Common myeloid progenitor, CD34-positive (primary cell): ENCODE measurements around the gene QPRT.
A peak's percentile ranks its signal among the peaks of the same experiment; 100 is the strongest.
"Not testable (repeated sequence)": the region's sequence is repeated elsewhere in the genome, so short reads cannot be mapped to it uniquely, and the experiment has no call there.

Source experiments
- CTCF ChIA-PET: fragments of 350-600 bp; sonication (Branson Sonifier 250); formaldehyde crosslinking; loops from one replicate; lab custom pipeline; 2021; ENCODE audit warnings: antibody characterized with exemption; lab: Charles Lee
- POLR2A ChIA-PET: fragments of 350-600 bp; sonication (Branson Sonifier 250); formaldehyde crosslinking; loops from one replicate; lab custom pipeline; 2021; ENCODE audit warnings: antibody characterized with exemption; lab: Charles Lee
- DNase-seq, 3 donors: peaks; one replicate each; pipeline versions ENCODE4 v3.0.0 to v3.0.0-alpha.2; 2013
- H3K27ac ChIP-seq, 2 experiments: 1 replicate in 1 of 2; 2 replicates in 1 of 2; pipeline ENCODE4 v1.7.0; 2013; ENCODE audit warnings: inconsistent platforms in 2 of 2, low read length in 2 of 2, mild to moderate bottlenecking in 2 of 2, low read depth in 1 of 2, moderate library complexity in 1 of 2; ENCODE audit not compliant: severe bottlenecking in 2 of 2, insufficient read depth in 1 of 2, poor library complexity in 1 of 2
- H3K27me3 ChIP-seq, 5 experiments: replicated peaks in 2 of 5; 1 replicate in 3 of 5; 2 replicates in 2 of 5; pipeline versions ENCODE4 v1.6.1 to v1.7.0; 2013; ENCODE audit warnings: low read length in 4 of 5, mild to moderate bottlenecking in 2 of 5, moderate library complexity in 2 of 5, inconsistent platforms in 1 of 5; ENCODE audit not compliant: insufficient read depth in 5 of 5, control insufficient read depth in 4 of 5
- H3K36me3 ChIP-seq, 4 experiments: 1 replicate in 2 of 4; 2 replicates in 2 of 4; pipeline versions ENCODE4 v1.6.1 to v1.7.0; 2013; ENCODE audit warnings: low read length in 3 of 4, control low read depth in 1 of 4, mild to moderate bottlenecking in 1 of 4; ENCODE audit not compliant: control insufficient read depth in 4 of 4, insufficient read depth in 4 of 4
- H3K4me1 ChIP-seq, 4 experiments: 1 replicate in 3 of 4; 2 replicates in 1 of 4; pipeline versions ENCODE4 v1.6.1 to v1.7.1; 2013; ENCODE audit warnings: low read length in 3 of 4, mild to moderate bottlenecking in 3 of 4, control low read depth in 1 of 4, inconsistent platforms in 1 of 4, moderate library complexity in 1 of 4; ENCODE audit not compliant: control insufficient read depth in 4 of 4, insufficient read depth in 4 of 4; ENCODE audit errors: control extremely low read depth in 1 of 4
- H3K4me3 ChIP-seq, 7 experiments: 1 replicate in 4 of 7; 2 replicates in 3 of 7; pipeline versions ENCODE4 v1.5.1 to v1.7.0; 2013; ENCODE audit warnings: mild to moderate bottlenecking in 7 of 7, low read length in 6 of 7, moderate library complexity in 6 of 7, inconsistent platforms in 2 of 7, low read depth in 2 of 7, control low read depth in 1 of 7; ENCODE audit not compliant: insufficient read depth in 4 of 7, control insufficient read depth in 1 of 7; ENCODE audit errors: extremely low read depth in 1 of 7
- H3K9me3 ChIP-seq, 5 experiments: 1 replicate in 4 of 5; 2 replicates in 1 of 5; pipeline versions ENCODE4 v1.6.1 to v1.7.1; 2013; ENCODE audit warnings: low read length in 4 of 5, mild to moderate bottlenecking in 2 of 5, inconsistent platforms in 1 of 5, low read depth in 1 of 5, moderate library complexity in 1 of 5; ENCODE audit not compliant: control insufficient read depth in 4 of 5, insufficient read depth in 2 of 5; ENCODE audit errors: control extremely low read depth in 1 of 5
- WGBS: methylation state at CpG from one replicate; pipeline ENCODE4 v1.1.5; 2013; ENCODE audit not compliant: insufficient coverage; 5-methylcytosine and 5-hydroxymethylcytosine counted together

Gene QPRT

DNA sequence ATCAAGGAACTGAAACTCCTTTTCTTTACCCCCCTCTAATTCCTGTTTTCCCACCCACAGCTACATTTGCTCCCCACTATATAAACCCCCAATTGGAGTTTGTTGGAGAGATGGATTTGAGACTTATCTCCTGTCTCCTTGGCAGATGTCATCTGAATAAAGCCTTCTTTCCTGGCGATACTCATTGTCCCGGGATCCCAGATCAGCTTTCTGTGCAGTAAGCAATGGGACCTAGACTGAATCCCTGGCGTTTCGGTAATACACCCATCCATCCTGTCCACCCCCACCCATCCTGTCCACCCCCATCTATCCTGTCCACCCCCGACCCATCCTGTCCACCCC is 22.2 kb downstream of the QPRT start:
- no peak overlapping the region for H3K4me3 ChIP-seq
- peaks cover 0 to 21% (median 14%) of the 10 kb centered on the region in 4 experiments for H3K4me1 ChIP-seq
- H3K27ac ChIP-seq = no peak overlapping the region
- ChIA-PET CTCF (interaction anchor here (0.7 to 5.1 kb wide), 22 partner anchors 9 to 331 kb away, joined by 3 to 46 read pairs (median 8); partner anchors contain the start of genes KIF22, MVP and PAGR1), POLR2A (no interaction called here)
- peaks cover 0 to 5% (median 0%) of the 10 kb centered on the region in 5 experiments for H3K9me3 ChIP-seq
- no peak for DNase-seq
- H3K36me3 ChIP-seq = peaks cover 0 to 7% (median 0%) of the 10 kb centered on the region in 4 experiments
- peaks cover 0 to 9% (median 0%) of the 10 kb centered on the region in 5 experiments for H3K27me3 ChIP-seq
- WGBS = 97% methylated on average over 4 of the region's 5 CpGs

GRCh38 chr16:29702269-29702668 is 23.3 kb downstream of the QPRT start:
- WGBS = 4% methylated on average over 10 of the region's 13 CpGs
- no peak overlapping the region for H3K27ac ChIP-seq
- peaks cover 0 to 3% (median 0%) of the 10 kb centered on the region in 4 experiments for H3K36me3 ChIP-seq
- peak; percentile 48 to 87 (median 81) for DNase-seq
- peaks cover 0 to 9% (median 0%) of the 10 kb centered on the region in 5 experiments for H3K27me3 ChIP-seq
- peaks cover 0 to 21% (median 14%) of the 10 kb centered on the region in 4 experiments for H3K4me1 ChIP-seq
- H3K4me3 ChIP-seq = peak overlapping the region in 1 of 7 experiments; percentile 61
- peaks cover 0 to 5% (median 0%) of the 10 kb centered on the region in 5 experiments for H3K9me3 ChIP-seq
- ChIA-PET CTCF (interaction anchor here (0.6 to 5.1 kb wide), 11 partner anchors 10 to 330 kb away, joined by 3 to 46 read pairs (median 4); partner anchors contain the start of genes MVP and PAGR1), POLR2A (interaction anchor here (0.6 kb wide), 1 partner anchor 78 kb away, joined by 3 read pairs; no protein-coding TSS in a partner anchor)

- H3K4me1 ChIP-seq = peaks cover 0 to 21% (median 14%) of the 10 kb centered on the region in 4 experiments
- no peaks in the 10 kb centered on the region for H3K36me3 ChIP-seq
- DNase-seq = no peak
- WGBS = no CpG with 5 or more reads among the region's 2 CpGs
- ChIA-PET POLR2A (no interaction called here), CTCF (interaction anchor here (0.7 to 1.4 kb wide), 6 partner anchors 11 to 115 kb away, joined by 3 to 5 read pairs (median 4); partner anchors contain the start of gene MVP)
- H3K9me3 ChIP-seq = no peaks in the 10 kb centered on the region
- H3K27ac ChIP-seq = no peak overlapping the region
- no peak overlapping the region for H3K4me3 ChIP-seq
- peaks cover 0 to 13% (median 0%) of the 10 kb centered on the region in 5 experiments for H3K27me3 ChIP-seq
Observed at GRCh38 chr16:29705030-29705429, 26.1 kb downstream of the QPRT start.

DNA sequence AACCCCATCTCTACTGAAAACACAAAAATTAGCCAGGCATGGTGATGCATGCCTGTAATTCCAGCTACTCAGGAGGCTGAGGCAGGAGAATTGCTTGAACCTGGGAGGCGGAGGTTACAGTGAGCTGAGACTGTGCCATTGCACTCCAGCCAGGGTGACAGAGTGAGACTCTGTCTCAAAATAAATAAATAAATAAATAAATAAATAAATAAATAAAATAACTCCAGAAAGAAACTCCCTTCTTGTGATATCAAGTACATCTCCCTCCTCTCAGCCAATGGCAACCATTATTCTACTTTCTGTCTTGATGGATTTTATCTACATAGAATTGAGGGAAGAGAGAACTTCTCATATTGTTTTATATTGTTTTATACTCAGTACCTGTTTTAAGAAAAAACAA is 28.2 kb downstream of the QPRT start:
- CTCF ChIA-PET, DNase-seq, H3K36me3 ChIP-seq, H3K4me1 ChIP-seq, H3K9me3 ChIP-seq, H3K27ac ChIP-seq, H3K4me3 ChIP-seq, POLR2A ChIA-PET: not testable (repeated sequence)
- peaks cover 0 to 10% (median 0%) of the 10 kb centered on the region in 5 experiments for H3K27me3 ChIP-seq
- WGBS = 100% methylated on average over 1 of the region's 1 CpG

- 79% methylated on average over 14 of the region's 16 CpGs for WGBS
- ChIA-PET CTCF (interaction anchor here (0.6 to 0.9 kb wide), 2 partner anchors 10 to 139 kb away, joined by 3 read pairs; no protein-coding TSS in a partner anchor), POLR2A (interaction anchor here (0.6 kb wide), 1 partner anchor 64 kb away, joined by 4 read pairs; no protein-coding TSS in a partner anchor)
- H3K9me3 ChIP-seq = no peaks in the 10 kb centered on the region
- no peak overlapping the region for H3K4me3 ChIP-seq
- H3K36me3 ChIP-seq = no peaks in the 10 kb centered on the region
- H3K4me1 ChIP-seq = peaks cover 0 to 2% (median 0%) of the 10 kb centered on the region in 4 experiments
- no peak overlapping the region for H3K27ac ChIP-seq
- DNase-seq = no peak
- H3K27me3 ChIP-seq = peaks cover 0 to 7% (median 0%) of the 10 kb centered on the region in 5 experiments
Observed at GRCh38 chr16:29708917-29709600, 30.1 kb downstream of the QPRT start.

DNA sequence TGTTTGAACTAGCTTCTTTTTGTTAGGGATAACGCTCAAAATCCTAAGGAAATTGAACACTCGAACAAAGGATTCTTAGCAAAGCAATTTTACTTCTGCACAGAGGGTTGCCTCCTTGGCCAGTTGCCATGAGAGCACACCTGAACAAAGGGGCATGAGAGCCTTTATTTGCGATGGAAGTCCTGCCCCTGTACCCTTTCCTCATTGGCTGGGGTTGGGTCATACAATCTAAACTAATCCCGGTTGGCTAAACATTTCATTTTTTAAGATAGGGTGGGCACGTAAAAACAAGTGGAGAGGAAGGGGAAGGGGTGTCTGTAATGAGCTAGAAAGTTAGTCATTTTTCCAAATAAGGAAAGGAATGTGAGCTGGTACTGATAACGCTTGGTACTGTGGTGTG is 30.7 kb downstream of the QPRT start:
- DNase-seq, H3K9me3 ChIP-seq, H3K36me3 ChIP-seq, H3K4me1 ChIP-seq, POLR2A ChIA-PET, H3K27ac ChIP-seq, H3K27me3 ChIP-seq, H3K4me3 ChIP-seq: not testable (repeated sequence)
- CTCF ChIA-PET = interaction anchor here (0.6 to 1.5 kb wide), 4 partner anchors 9 to 139 kb away, joined by 3 to 4 read pairs (median 3); no protein-coding TSS in a partner anchor
- WGBS = 90% methylated on average over 4 of the region's 6 CpGs
